ENCODE data around the gene DNAH8.

DNA sequence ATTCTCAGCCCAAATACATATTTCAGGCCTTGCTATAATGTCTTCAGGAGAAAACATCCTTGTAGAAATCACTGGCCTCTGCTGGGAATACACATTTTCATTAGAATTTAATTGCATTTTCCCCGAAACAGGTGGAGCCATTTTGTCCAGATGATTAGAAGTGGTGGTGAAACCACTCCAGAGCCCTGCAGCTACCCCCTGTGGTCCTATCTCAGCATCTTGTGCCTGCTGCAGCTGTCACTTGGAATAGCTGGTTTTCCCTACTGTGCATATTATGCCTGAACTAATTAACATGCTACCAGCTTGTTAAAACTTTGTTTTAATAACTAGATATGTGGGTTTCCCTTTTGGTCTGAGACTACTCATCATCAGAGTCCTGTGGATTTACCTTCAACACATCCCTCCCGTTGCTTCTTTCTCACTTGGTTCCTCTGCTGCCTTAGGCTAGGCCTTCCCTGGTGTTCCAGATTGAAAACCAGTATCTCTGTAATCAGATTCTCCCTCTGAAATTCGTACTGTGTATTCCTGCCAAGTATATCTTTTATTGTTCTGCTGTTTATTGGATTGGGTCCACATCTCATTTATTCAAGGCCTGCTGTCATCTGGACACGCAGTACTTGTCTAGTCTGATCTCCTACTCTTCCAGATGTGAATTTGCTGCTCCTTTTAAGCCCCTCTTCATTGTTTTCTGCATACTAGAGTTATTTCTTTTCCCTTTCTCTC lies 15.2 kb downstream of the DNAH8 start:
- TF ChIP-seq, protein P1, sequence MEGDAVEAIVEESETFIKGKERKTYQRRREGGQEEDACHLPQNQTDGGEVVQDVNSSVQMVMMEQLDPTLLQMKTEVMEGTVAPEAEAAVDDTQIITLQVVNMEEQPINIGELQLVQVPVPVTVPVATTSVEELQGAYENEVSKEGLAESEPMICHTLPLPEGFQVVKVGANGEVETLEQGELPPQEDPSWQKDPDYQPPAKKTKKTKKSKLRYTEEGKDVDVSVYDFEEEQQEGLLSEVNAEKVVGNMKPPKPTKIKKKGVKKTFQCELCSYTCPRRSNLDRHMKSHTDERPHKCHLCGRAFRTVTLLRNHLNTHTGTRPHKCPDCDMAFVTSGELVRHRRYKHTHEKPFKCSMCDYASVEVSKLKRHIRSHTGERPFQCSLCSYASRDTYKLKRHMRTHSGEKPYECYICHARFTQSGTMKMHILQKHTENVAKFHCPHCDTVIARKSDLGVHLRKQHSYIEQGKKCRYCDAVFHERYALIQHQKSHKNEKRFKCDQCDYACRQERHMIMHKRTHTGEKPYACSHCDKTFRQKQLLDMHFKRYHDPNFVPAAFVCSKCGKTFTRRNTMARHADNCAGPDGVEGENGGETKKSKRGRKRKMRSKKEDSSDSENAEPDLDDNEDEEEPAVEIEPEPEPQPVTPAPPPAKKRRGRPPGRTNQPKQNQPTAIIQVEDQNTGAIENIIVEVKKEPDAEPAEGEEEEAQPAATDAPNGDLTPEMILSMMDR (IDR thresholded peaks at IDR 0.05 in 8 of 11, conservative IDR thresholded peaks at IDR 0.05 in 3 of 11): no peak
- no peak for TF ChIP-seq POLR2AphosphoS5 (IDR thresholded peaks at IDR 0.05)

Data from spleen (tissue), 7 donors.